Liver (tissue), 9 donors: Measurements from ENCODE around the gene RFNG. TPM values are rescaled to one million over a fixed set of nuclear protein-coding genes. Genes with fewer than 3 reads are reported as not detected.

Experiments
- DNase-seq: peaks from one replicate; pipeline ENCODE4 v3.0.0-alpha.2; 2017; ENCODE audit warnings: low spot score
- H3K27ac ChIP-seq, 2 donors: one replicate each; pipeline ENCODE4 v1.7.0; 2013; ENCODE audit warnings: inconsistent platforms in 2 of 2, low read length in 2 of 2, control low read depth in 1 of 2, low read depth in 1 of 2, mild to moderate bottlenecking in 1 of 2
- H3K27me3 ChIP-seq, 4 donors: one replicate each; pipeline versions ENCODE4 v1.6.1 to v1.7.0; 2013; ENCODE audit warnings: low read length in 3 of 4, inconsistent platforms in 1 of 4, mild to moderate bottlenecking in 1 of 4, moderate library complexity in 1 of 4; ENCODE audit not compliant: control insufficient read depth in 4 of 4, insufficient read depth in 4 of 4
- H3K36me3 ChIP-seq, 4 donors: one replicate each; pipeline versions ENCODE4 v1.6.1 to v1.7.0; 2013; ENCODE audit warnings: low read length in 3 of 4, mild to moderate bottlenecking in 3 of 4, low read depth in 1 of 4, moderate library complexity in 1 of 4; ENCODE audit not compliant: control insufficient read depth in 4 of 4, insufficient read depth in 3 of 4
- H3K4me1 ChIP-seq, 4 donors: one replicate each; pipeline versions ENCODE4 v1.6.1 to v1.7.0; 2013; ENCODE audit warnings: low read length in 3 of 4, mild to moderate bottlenecking in 3 of 4, moderate library complexity in 1 of 4; ENCODE audit not compliant: control insufficient read depth in 4 of 4, insufficient read depth in 4 of 4
- H3K4me3 ChIP-seq, 3 donors: one replicate each; pipeline versions ENCODE4 v1.6.1 to v1.7.0; 2013; ENCODE audit warnings: low read length in 3 of 3, control low read depth in 1 of 3, low read depth in 1 of 3, mild to moderate bottlenecking in 1 of 3
- H3K9ac ChIP-seq, 2 donors: one replicate each; pipeline ENCODE4 v1.7.0; 2013; ENCODE audit warnings: low read length in 2 of 2, mild to moderate bottlenecking in 2 of 2, moderate library complexity in 2 of 2, control low read depth in 1 of 2, low read depth in 1 of 2
- H3K9me3 ChIP-seq, 4 donors: one replicate each; pipeline versions ENCODE4 v1.6.1 to v1.7.0; 2013; ENCODE audit warnings: low read length in 3 of 4; ENCODE audit not compliant: control insufficient read depth in 4 of 4
- ATF3 ChIP-seq: IDR thresholded peaks from 2 replicates; pipeline ENCODE4 v1.6.1; 2016; ENCODE audit warnings: antibody characterized with exemption
- EGR1 ChIP-seq, 2 donors: IDR thresholded peaks; 2 replicates each; pipeline ENCODE4 v1.6.1; 2016 to 2018; ENCODE audit warnings: antibody characterized with exemption in 2 of 2, low read depth in 2 of 2
- FOXA1 ChIP-seq: IDR thresholded peaks from 2 replicates; pipeline ENCODE4 v1.6.1; 2016; ENCODE audit warnings: antibody characterized with exemption
- FOXA2 ChIP-seq: IDR thresholded peaks from 2 replicates; pipeline ENCODE4 v1.6.1; 2016; ENCODE audit warnings: antibody characterized with exemption
- GABPA ChIP-seq, 2 donors: IDR thresholded peaks in 1 of 2; conservative IDR thresholded peaks in 1 of 2; 2 replicates each; pipeline ENCODE4 v1.6.1; 2016; ENCODE audit warnings: antibody characterized with exemption in 2 of 2, mild to moderate bottlenecking in 1 of 2, moderate library complexity in 1 of 2
- HNF4A ChIP-seq, 2 donors: conservative IDR thresholded peaks; 2 replicates each; pipeline ENCODE4 v1.6.1; 2016; ENCODE audit warnings: antibody characterized with exemption in 2 of 2, mild to moderate bottlenecking in 2 of 2
- NR2F2 ChIP-seq: IDR thresholded peaks from 2 replicates; pipeline ENCODE4 v1.6.1; 2016; ENCODE audit warnings: antibody characterized with exemption
- RAD21 ChIP-seq, 2 donors: IDR thresholded peaks; 2 replicates each; pipeline ENCODE4 v1.6.1; 2016; ENCODE audit warnings: antibody characterized with exemption in 2 of 2, mild to moderate bottlenecking in 2 of 2
- REST ChIP-seq: IDR thresholded peaks from 2 replicates; pipeline ENCODE4 v1.6.1; 2016; ENCODE audit warnings: antibody characterized with exemption, mild to moderate bottlenecking
- RXRA ChIP-seq, 2 donors: IDR thresholded peaks; 2 replicates each; pipeline ENCODE4 v1.6.1; 2017 to 2018; ENCODE audit warnings: antibody characterized with exemption in 2 of 2, mild to moderate bottlenecking in 1 of 2
- SP1 ChIP-seq: IDR thresholded peaks from 2 replicates; pipeline ENCODE4 v1.6.1; 2018; ENCODE audit warnings: antibody characterized with exemption, mild to moderate bottlenecking
- TAF1 ChIP-seq: conservative IDR thresholded peaks from 2 replicates; pipeline ENCODE4 v1.6.1; 2016; ENCODE audit warnings: antibody characterized with exemption, mild to moderate bottlenecking
- ZBTB33 ChIP-seq: IDR thresholded peaks from 2 replicates; pipeline ENCODE4 v1.6.1; 2016; ENCODE audit warnings: antibody characterized with exemption
- WGBS: extraction: QIAGEN DNeasy Blood & Tissue Kit; methylation state at CpG from one replicate; pipeline ENCODE4 v1.1.7; 2013; 5-methylcytosine and 5-hydroxymethylcytosine counted together
- polyA plus RNA-seq, 2 donors: library from polyadenylated mRNA; stranded (reverse) in 1 of 2; unstranded in 1 of 2; fragments of 200-250 nt in 1 of 2; fragments of >200 nt in 1 of 2; fragmentation: Nextera tagmentation in 1 of 2; extraction: Ambion mirVana in 1 of 2; gene quantifications; one replicate each; pipeline versions ENCODE4 v1.2.1 to v1.2.3, GENCODE V29; 2013 to 2015
- total RNA-seq, 2 donors: library from RNA; depleted of rRNA; stranded (reverse); fragments of >200 nt; gene quantifications; one replicate each; pipeline ENCODE4 v1.2.3, GENCODE V29; 2014
- donor health status: healthy.
- donor health status: healthy.
- donor health status: healthy.
- donor health status: healthy.
- donor health status: healthy.

RFNG gene
- total and polyA plus RNA-seq, 4 donors = 15.0 to 36.0 (median 23.4) TPM

GRCh38 chr17:82023447-82024241 lies 28.0 kb downstream of the RFNG start:
- Histone ChIP-seq H3K27me3 (no peaks in the 10 kb centered on the region), H3K27ac (no peak overlapping the region), H3K4me1 (peaks cover 18 to 68% (median 44%) of the 10 kb centered on the region in 4 donors), H3K36me3 (no peaks in the 10 kb centered on the region), H3K9ac (peak overlapping the region in 1 of 2 donors; percentile 8), H3K4me3 (peak overlapping the region; percentile 45 to 75 (median 54)), H3K9me3 (no peaks in the 10 kb centered on the region)
- DNase-seq = peak; percentile 46
- WGBS = 7% methylated on average over 55 of the region's 55 CpGs
- TF ChIP-seq ATF3 (no peak), TAF1 (no peak), FOXA2 (no peak), RAD21 (IDR thresholded peaks at IDR 0.05) (no peak), FOXA1 (no peak), EGR1 (IDR thresholded peaks at IDR 0.05; ENCODE audit: low read depth in 2 of 2) (no peak)

- Histone ChIP-seq H3K36me3 (no peaks in the 10 kb centered on the region), H3K27ac (peak within 1 kb of the TSS; percentile 60 to 61), H3K4me3 (peak within 1 kb of the TSS; percentile 64 to 80 (median 67)), H3K4me1 (peaks cover 18 to 68% (median 44%) of the 10 kb centered on the region in 4 donors), H3K9me3 (no peaks in the 10 kb centered on the region), H3K27me3 (no peaks in the 10 kb centered on the region), H3K9ac (peak within 1 kb of the TSS; percentile 67 to 70)
- TF ChIP-seq RAD21 (IDR thresholded peaks at IDR 0.05) = no peak
- peak; percentile 97 for TF ChIP-seq SP1
- peak; percentile 45 for TF ChIP-seq NR2F2
- TF ChIP-seq RXRA (IDR thresholded peaks at IDR 0.05) = peak; percentile 38 to 78
- peak; percentile 32 for TF ChIP-seq FOXA1
- no peak for TF ChIP-seq ZBTB33
- peak in 1 of 2 donors; percentile 49 for TF ChIP-seq GABPA (IDR thresholded peaks at IDR 0.05 in 1 of 2, conservative IDR thresholded peaks at IDR 0.05 in 1 of 2)
- no peak for TF ChIP-seq REST
- no peak for TF ChIP-seq FOXA2
- TF ChIP-seq HNF4A (conservative IDR thresholded peaks at IDR 0.05) = peak in 1 of 2 donors; percentile 9
- TF ChIP-seq EGR1 (IDR thresholded peaks at IDR 0.05; ENCODE audit: low read depth in 2 of 2) = peak in 1 of 2 donors; percentile 26
- WGBS = under 1% methylated on average over 42 of the region's 42 CpGs
- peak; percentile 100 for DNase-seq
Observed at GRCh38 chr17:82022981-82023446, 28.6 kb downstream of the RFNG start, which contains the start of gene LRRC45. TSS of gene LRRC45 (plus strand) at chr17:82023305. CDS start at chr17:82023644, 339 bp downstream.
